ENCODE results near the gene ATG16L1. TPM values are rescaled to one million over a fixed set of nuclear protein-coding genes. Genes with fewer than 3 reads are reported as not detected.

ATG16L1 gene
- total RNA-seq, 1 donor from 2014 or later = 27.9 TPM

DNA sequence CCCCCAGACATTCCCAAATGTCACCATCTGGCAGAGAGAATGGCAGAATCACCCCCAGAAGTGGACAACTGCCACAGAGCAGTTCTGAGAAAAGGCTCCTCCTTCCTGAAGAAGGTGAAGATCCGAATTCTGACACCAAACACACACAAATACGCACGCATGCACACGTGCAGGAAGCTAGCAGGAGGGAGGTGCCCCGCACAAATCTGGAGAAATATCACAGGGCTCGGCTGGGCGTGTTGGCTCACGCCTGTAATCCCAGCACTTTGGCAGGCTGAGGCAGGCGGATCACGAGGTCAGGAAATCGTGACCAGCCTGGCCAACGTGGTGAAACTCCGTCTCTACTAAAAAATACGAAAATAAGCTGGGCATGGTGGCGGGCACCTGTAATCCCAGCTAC is 38.5 kb upstream of the ATG16L1 start:
- DNase-seq (ENCODE audit: low spot score, unreplicated experiment) = no peak
- H3K36me3 Mint-ChIP-seq (ENCODE audit: insufficient read depth) = no peaks in the 10 kb centered on the region
- H3K27me3 Mint-ChIP-seq = peaks cover 15% of the 10 kb centered on the region
- no peak overlapping the region for H3K4me3 Mint-ChIP-seq (ENCODE audit: low read depth)
- H3K9me3 Mint-ChIP-seq (ENCODE audit: low read depth) = no peaks in the 10 kb centered on the region
- no peak overlapping the region for H3K27ac Mint-ChIP-seq
- peaks cover 5% of the 10 kb centered on the region for H3K4me1 Mint-ChIP-seq (ENCODE audit: low read depth)
- TF ChIP-seq, protein P1, sequence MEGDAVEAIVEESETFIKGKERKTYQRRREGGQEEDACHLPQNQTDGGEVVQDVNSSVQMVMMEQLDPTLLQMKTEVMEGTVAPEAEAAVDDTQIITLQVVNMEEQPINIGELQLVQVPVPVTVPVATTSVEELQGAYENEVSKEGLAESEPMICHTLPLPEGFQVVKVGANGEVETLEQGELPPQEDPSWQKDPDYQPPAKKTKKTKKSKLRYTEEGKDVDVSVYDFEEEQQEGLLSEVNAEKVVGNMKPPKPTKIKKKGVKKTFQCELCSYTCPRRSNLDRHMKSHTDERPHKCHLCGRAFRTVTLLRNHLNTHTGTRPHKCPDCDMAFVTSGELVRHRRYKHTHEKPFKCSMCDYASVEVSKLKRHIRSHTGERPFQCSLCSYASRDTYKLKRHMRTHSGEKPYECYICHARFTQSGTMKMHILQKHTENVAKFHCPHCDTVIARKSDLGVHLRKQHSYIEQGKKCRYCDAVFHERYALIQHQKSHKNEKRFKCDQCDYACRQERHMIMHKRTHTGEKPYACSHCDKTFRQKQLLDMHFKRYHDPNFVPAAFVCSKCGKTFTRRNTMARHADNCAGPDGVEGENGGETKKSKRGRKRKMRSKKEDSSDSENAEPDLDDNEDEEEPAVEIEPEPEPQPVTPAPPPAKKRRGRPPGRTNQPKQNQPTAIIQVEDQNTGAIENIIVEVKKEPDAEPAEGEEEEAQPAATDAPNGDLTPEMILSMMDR (IDR thresholded peaks at IDR 0.05; ENCODE audit: unreplicated experiment) = no peak

DNA sequence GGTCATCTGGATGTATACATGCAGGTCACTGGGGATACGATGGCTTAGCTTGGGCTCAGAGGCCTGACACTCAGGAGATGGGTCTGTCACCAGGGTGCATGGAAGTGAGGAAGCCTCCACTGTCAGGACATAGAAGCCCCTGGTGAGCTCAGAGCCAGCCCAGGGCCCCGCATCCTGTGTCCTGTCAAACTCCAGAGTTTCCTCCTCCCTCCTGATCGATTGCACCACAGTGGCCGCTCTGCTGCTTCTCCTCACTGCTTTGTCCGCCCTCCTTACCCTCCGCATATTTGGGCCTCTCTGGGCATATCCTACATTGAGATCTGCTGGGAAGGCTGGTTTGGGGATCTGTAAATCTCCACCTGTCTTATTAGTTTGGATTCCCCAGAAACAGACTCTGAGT is 37.5 kb upstream of the ATG16L1 start:
- Mint-ChIP-seq H3K27me3 (peaks cover 15% of the 10 kb centered on the region), H3K4me3 (ENCODE audit: low read depth) (no peak overlapping the region), H3K36me3 (ENCODE audit: insufficient read depth) (no peaks in the 10 kb centered on the region), H3K9me3 (ENCODE audit: low read depth) (no peaks in the 10 kb centered on the region), H3K4me1 (ENCODE audit: low read depth) (peaks cover 5% of the 10 kb centered on the region), H3K27ac (no peak overlapping the region)
- no peak for DNase-seq (ENCODE audit: low spot score, unreplicated experiment)
- TF ChIP-seq, protein P1 (IDR thresholded peaks at IDR 0.05; ENCODE audit: unreplicated experiment) = no peak

DNA sequence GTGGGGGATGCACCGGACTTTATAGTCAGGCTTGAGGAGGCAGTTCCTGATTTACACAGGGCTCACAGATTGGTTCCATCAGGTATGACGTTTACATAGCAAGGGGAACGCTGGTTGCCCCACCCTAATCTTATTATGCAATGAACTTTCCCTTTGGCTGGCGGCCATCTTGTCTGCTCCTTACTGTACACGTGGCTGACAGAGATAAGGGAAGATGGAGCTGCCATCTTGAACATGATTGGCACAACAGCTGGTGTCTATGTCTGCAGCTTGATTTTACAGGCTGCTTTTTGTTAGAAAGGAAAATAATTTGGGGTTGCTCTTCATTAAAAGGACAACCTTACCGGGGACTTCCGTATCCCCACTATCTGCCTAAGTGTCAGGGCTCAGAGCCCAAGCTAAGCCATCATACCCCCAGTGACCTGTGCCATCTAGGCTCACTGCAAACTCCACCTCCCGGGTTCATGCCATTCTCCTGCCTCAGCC is 33.5 kb upstream of the ATG16L1 start:
- Mint-ChIP-seq H3K27me3 (no peaks in the 10 kb centered on the region), H3K27ac (no peak overlapping the region), H3K4me3 (ENCODE audit: low read depth) (no peak overlapping the region), H3K9me3 (ENCODE audit: low read depth) (no peaks in the 10 kb centered on the region), H3K36me3 (ENCODE audit: insufficient read depth) (no peaks in the 10 kb centered on the region), H3K4me1 (ENCODE audit: low read depth) (peaks cover 2% of the 10 kb centered on the region)
- TF ChIP-seq, protein P1 (IDR thresholded peaks at IDR 0.05; ENCODE audit: unreplicated experiment) = no peak
- DNase-seq (ENCODE audit: low spot score, unreplicated experiment) = no peak

DNA sequence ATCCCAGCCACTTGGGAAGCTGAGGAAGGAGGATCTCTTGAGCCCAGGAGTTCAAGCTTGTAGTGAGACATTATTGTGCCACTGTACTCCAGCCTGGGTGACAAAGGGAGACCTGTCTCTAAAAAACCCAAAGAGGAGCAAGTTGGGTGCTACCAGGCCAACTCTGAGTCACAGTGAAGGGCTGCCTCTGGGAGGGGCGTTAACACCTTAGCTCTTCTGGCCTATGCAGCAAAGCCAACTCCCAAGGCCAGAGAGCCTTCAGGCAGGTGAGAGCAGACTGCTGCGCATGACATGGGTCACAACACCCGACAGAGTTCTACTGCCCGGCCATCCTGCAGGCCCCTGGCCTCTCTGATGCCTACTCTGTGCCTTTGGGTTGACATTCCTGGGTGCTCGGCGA is 32.6 kb upstream of the ATG16L1 start:
- no peak overlapping the region for H3K4me3 Mint-ChIP-seq (ENCODE audit: low read depth)

DNA sequence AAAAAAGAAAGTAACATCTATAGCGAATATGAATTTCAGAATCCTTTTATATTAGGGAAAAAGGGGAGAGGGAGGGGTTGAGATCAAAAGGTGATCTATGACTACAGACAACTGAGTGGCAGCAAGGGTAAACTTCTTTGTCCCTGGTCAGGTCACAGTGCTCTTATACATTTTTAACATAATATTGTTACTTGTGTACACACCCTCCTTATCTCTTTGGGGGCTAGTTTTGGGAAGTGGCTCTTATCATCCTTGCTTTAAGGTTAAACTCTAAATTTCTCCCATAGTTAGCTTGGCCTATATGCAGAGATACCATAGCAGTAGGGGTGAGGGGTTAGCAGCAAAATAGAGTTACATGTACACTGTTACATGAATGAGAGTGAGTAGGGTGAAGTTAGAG is 31.6 kb upstream of the ATG16L1 start:
- H3K36me3 Mint-ChIP-seq (ENCODE audit: insufficient read depth) = no peaks in the 10 kb centered on the region
- no peak for DNase-seq (ENCODE audit: low spot score, unreplicated experiment)
- H3K4me3 Mint-ChIP-seq (ENCODE audit: low read depth) = no peak overlapping the region
- TF ChIP-seq, protein P1 (IDR thresholded peaks at IDR 0.05; ENCODE audit: unreplicated experiment) = no peak
- H3K4me1 Mint-ChIP-seq (ENCODE audit: low read depth) = peaks cover 2% of the 10 kb centered on the region
- no peaks in the 10 kb centered on the region for H3K9me3 Mint-ChIP-seq (ENCODE audit: low read depth)
- no peak overlapping the region for H3K27ac Mint-ChIP-seq
- H3K27me3 Mint-ChIP-seq = peaks cover 4% of the 10 kb centered on the region

More for the DNA sequence above, 32.6 kb upstream of the ATG16L1 start:
- H3K36me3 Mint-ChIP-seq (ENCODE audit: insufficient read depth) = no peaks in the 10 kb centered on the region
- no peak overlapping the region for H3K27ac Mint-ChIP-seq
- TF ChIP-seq, protein P1 (IDR thresholded peaks at IDR 0.05; ENCODE audit: unreplicated experiment) = no peak
- H3K9me3 Mint-ChIP-seq (ENCODE audit: low read depth) = no peaks in the 10 kb centered on the region
- H3K4me1 Mint-ChIP-seq (ENCODE audit: low read depth) = peaks cover 2% of the 10 kb centered on the region
- no peaks in the 10 kb centered on the region for H3K27me3 Mint-ChIP-seq
- DNase-seq (ENCODE audit: low spot score, unreplicated experiment) = no peak
